ENCODE data around the gene CFAP100. TPM values are rescaled to one million over a fixed set of nuclear protein-coding genes. Genes with fewer than 3 reads are reported as not detected.

The CFAP100 gene
- total and polyA plus RNA-seq, 10 of the 15 experiments (the other 5 are each of a cell fraction or from before 2014, with no cell fraction given): 0.04 to 0.27 TPM; not detected in 8

- H3K4me1 ChIP-seq (ENCODE audit: control insufficient read depth, insufficient read depth, low read length): no peaks in the 10 kb centered on the region; the same call in 1 of the 2 replicates
- H2AFZ ChIP-seq (ENCODE audit: control insufficient read depth, low read depth, low read length): no peak overlapping the region
- H3K9me3 ChIP-seq (replicated peaks; ENCODE audit: control insufficient read depth, insufficient read depth, low read length): no peaks in the 10 kb centered on the region
- in situ Hi-C loops (cut with MboI) (loop anchor here (10.0 kb wide), 1 partner anchor 564 kb away; no protein-coding TSS in a partner anchor), intact Hi-C loops (cut with micrococcal nuclease; ENCODE audit: unreplicated experiment) (loop anchor here (10.0 kb wide), 1 partner anchor 234 kb away; no protein-coding TSS in a partner anchor)
- ChIA-PET SMC1A (ENCODE audit: uncharacterized antibody, unreplicated experiment) (no interaction called here), POLR2A (no interaction called here), CTCF (no interaction called here), RAD21 (ENCODE audit: unreplicated experiment) (no interaction called here)
- H3K4me3 ChIP-seq: no peak overlapping the region
- ATAC-seq (no peak), DNase-seq (ENCODE audit: low read depth, low spot score) (no peak), FAIRE-seq (no peak)
- no peaks in the 10 kb centered on the region for H3K36me3 ChIP-seq (ENCODE audit: control insufficient read depth in 2 of 2, insufficient read depth in 2 of 2, low read length in 1 of 2)
- 80% methylated on average over 14 of the region's 14 CpGs for WGBS (ENCODE audit: insufficient coverage, insufficient replicate concordance, low lambda C conversion rate, missing lambda C conversion rate)
- no peak overlapping the region for H3K4me2 ChIP-seq (ENCODE audit: control insufficient read depth, insufficient read depth)
- no peak overlapping the region for H3K27ac ChIP-seq (ENCODE audit: control insufficient read depth, insufficient read depth)
- TF ChIP-seq GATAD2B (conservative IDR thresholded peaks at IDR 0.05; ENCODE audit: low read depth): no peak
- no peak for TF ChIP-seq MEF2A (IDR thresholded peaks at IDR 0.05; ENCODE audit: insufficient read depth, low read depth, low read length)
- TF ChIP-seq RELA (IDR thresholded peaks at IDR 0.05; ENCODE audit: borderline replicate concordance, partially characterized antibody): no peak
- TF ChIP-seq RELB (IDR thresholded peaks at IDR 0.05; ENCODE audit: low read depth): no peak
- TF ChIP-seq POLR2AphosphoS2 (IDR thresholded peaks at IDR 0.05; ENCODE audit: low read depth, low read length): no peak
- no peak for TF ChIP-seq ZBED1 (IDR thresholded peaks at IDR 0.05; ENCODE audit: borderline replicate concordance)
- TF ChIP-seq NFYB (IDR thresholded peaks at IDR 0.05; ENCODE audit: insufficient read depth, low read depth, low read length): no peak
- TF ChIP-seq WRNIP1 (IDR thresholded peaks at IDR 0.05; ENCODE audit: borderline replicate concordance, low read depth, low read length): no peak
- TF ChIP-seq MAX (IDR thresholded peaks at IDR 0.05; ENCODE audit: low read depth, low read length): no peak
- no peaks in the 10 kb centered on the region for H4K20me1 ChIP-seq (ENCODE audit: control insufficient read depth, insufficient read depth)
- no TSS peak for BruUV-seq (replicated peaks)
- no peak overlapping the region for H3K9ac ChIP-seq (ENCODE audit: control insufficient read depth, insufficient read depth, low read length)
- H3K27me3 ChIP-seq (replicated peaks in 1 of 2; ENCODE audit: control insufficient read depth in 2 of 2, insufficient read depth in 2 of 2, low read length in 1 of 2): no peaks in the 10 kb centered on the region
- peaks cover 12% of the 10 kb centered on the region for H3K79me2 ChIP-seq (ENCODE audit: control insufficient read depth, insufficient read depth, low read length)
Observed at GRCh38 chr3:126478581-126479310, 84.0 kb downstream of the CFAP100 start.

Data from GM12878 (cell line).